ENCODE data around the gene GPBAR1. TPM values are rescaled to one million over a fixed set of nuclear protein-coding genes. Genes with fewer than 3 reads are reported as not detected.

The GPBAR1 gene
- total RNA-seq, 1 donor from 2014 or later = 1.6 TPM

DNA sequence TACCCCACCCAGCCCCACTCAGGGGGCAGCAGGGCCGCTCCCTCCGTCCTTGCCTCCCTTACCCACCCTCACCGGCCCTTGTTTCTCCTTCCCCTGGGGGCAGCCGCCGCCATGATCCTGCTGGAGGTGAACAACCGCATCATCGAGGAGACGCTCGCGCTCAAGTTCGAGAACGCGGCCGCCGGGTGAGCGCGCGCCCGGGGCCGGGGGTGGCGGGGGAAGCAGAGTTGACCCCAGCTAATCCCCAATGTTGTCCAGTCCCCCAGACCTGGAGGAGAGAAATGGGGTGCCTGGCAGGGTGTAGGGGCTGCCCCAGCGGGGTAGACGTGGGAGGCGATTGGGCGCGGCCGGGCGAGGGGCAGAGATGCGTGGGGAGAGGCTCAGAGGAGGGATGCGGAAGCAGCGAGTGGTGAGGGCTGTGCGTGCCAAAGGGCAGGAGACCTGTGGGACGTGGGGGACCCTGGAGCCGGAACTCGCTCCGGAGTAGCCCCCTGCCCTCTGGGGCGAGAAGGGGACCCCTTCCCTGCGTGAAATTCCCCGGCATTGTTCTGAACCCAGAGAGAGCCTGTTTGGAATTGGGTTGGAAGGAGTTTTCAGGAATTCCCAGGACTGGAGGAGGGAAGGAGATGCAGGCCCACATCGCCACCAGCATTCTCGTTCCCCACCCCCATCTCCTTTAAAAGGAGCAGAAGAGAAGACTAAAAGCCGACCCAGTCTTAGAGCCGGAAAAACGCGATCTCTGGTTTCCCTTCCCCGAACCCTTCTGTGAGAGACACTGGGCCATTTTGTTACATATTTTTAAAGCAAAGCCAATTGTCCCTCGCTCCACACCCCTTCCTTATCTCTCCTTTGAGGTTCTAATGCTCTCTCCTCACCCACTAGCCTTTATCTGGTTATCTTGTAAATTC lies 43.2 kb upstream of the GPBAR1 start:
- H3K4me3 Mint-ChIP-seq (ENCODE audit: unreplicated experiment) = peak overlapping the region; percentile 93
- H3K27ac Mint-ChIP-seq (ENCODE audit: unreplicated experiment) = peak overlapping the region; percentile 80
- H3K4me1 Mint-ChIP-seq (ENCODE audit: low read depth, unreplicated experiment) = peaks cover 27% of the 10 kb centered on the region
- peaks cover 7% of the 10 kb centered on the region for H3K9me3 Mint-ChIP-seq (ENCODE audit: unreplicated experiment)
- H3K36me3 Mint-ChIP-seq (ENCODE audit: unreplicated experiment) = no peaks in the 10 kb centered on the region
- no peak for TF ChIP-seq CTCF (IDR thresholded peaks at IDR 0.05; ENCODE audit: partially characterized antibody, unreplicated experiment)
- H3K27me3 Mint-ChIP-seq (ENCODE audit: unreplicated experiment) = peaks cover 4% of the 10 kb centered on the region
- DNase-seq = peak; percentile 60

DNA sequence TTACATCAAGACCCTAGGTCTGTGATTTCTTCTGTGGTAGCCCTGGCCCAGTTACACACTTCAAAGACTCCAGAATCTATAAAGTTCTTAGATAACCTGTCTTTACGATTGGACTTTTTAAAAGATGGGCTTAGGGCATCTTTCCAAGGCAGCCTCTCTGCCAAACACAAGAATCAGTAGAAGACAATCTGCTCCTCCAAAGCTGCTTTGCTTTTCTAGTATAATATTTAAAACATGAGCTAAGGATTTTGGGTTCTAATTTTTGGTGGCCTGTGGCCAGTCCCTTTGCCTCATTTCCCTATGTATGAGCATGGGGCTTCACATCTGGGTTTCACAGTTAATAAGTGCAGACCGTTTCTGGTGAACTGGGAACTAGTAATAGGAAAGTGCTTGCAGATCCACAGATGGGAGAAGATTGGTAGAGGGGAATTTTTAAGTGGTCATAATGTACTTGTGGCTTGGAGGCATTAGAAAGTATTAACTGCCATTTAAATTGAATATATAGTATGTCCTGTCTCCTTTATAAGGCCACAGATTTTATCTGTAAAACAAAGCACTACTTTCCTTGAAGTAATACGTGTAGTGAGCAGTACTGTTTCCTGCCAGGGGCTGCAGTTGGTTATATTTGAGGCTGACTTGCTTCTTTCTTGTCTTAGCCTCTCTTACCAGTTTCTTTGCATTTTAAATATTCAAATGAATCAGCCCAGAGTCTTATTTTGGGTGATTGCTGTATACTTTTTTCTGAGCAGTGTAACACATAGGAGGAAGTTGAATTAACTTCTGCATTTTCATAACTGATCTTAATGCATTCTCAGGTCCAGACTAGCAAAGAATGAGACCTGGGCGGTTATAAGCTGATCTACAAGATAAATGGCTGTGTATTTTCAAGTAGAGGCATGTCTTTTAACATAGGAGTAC lies 42.3 kb upstream of the GPBAR1 start:
- peak overlapping the region; percentile 93 for H3K4me3 Mint-ChIP-seq (ENCODE audit: unreplicated experiment)
- H3K4me1 Mint-ChIP-seq (ENCODE audit: low read depth, unreplicated experiment) = peaks cover 30% of the 10 kb centered on the region
- no peaks in the 10 kb centered on the region for H3K36me3 Mint-ChIP-seq (ENCODE audit: unreplicated experiment)
- H3K27ac Mint-ChIP-seq (ENCODE audit: unreplicated experiment) = peak overlapping the region; percentile 80
- peaks cover 4% of the 10 kb centered on the region for H3K27me3 Mint-ChIP-seq (ENCODE audit: unreplicated experiment)
- DNase-seq = no peak
- peaks cover 7% of the 10 kb centered on the region for H3K9me3 Mint-ChIP-seq (ENCODE audit: unreplicated experiment)
- TF ChIP-seq CTCF (IDR thresholded peaks at IDR 0.05; ENCODE audit: partially characterized antibody, unreplicated experiment) = no peak

GRCh38 chr2:218219934-218220333 lies 40.9 kb upstream of the GPBAR1 start:
- Mint-ChIP-seq H3K36me3 (ENCODE audit: unreplicated experiment) (no peaks in the 10 kb centered on the region), H3K4me1 (ENCODE audit: low read depth, unreplicated experiment) (peaks cover 36% of the 10 kb centered on the region), H3K27me3 (ENCODE audit: unreplicated experiment) (peaks cover 4% of the 10 kb centered on the region), H3K27ac (ENCODE audit: unreplicated experiment) (no peak overlapping the region), H3K4me3 (ENCODE audit: unreplicated experiment) (peak overlapping the region; percentile 53), H3K9me3 (ENCODE audit: unreplicated experiment) (peaks cover 7% of the 10 kb centered on the region)
- no peak for TF ChIP-seq CTCF (IDR thresholded peaks at IDR 0.05; ENCODE audit: partially characterized antibody, unreplicated experiment)
- no peak for DNase-seq

- TF ChIP-seq CTCF (IDR thresholded peaks at IDR 0.05; ENCODE audit: partially characterized antibody, unreplicated experiment) = no peak
- Mint-ChIP-seq H3K9me3 (ENCODE audit: unreplicated experiment) (peaks cover 7% of the 10 kb centered on the region), H3K4me3 (ENCODE audit: unreplicated experiment) (no peak overlapping the region), H3K36me3 (ENCODE audit: unreplicated experiment) (no peaks in the 10 kb centered on the region), H3K27ac (ENCODE audit: unreplicated experiment) (no peak overlapping the region), H3K4me1 (ENCODE audit: low read depth, unreplicated experiment) (peaks cover 36% of the 10 kb centered on the region), H3K27me3 (ENCODE audit: unreplicated experiment) (peaks cover 4% of the 10 kb centered on the region)
- DNase-seq = no peak
Observed at GRCh38 chr2:218221000-218221399, 39.8 kb upstream of the GPBAR1 start.
